Adrenal gland (tissue), 12 donors: Measurements from ENCODE around the gene NEK7. TPM values are rescaled to one million over a fixed set of nuclear protein-coding genes. Genes with fewer than 3 reads are reported as not detected.
"Not testable (repeated sequence)": the region's sequence is repeated elsewhere in the genome, so short reads cannot be mapped to it uniquely, and the experiment has no call there.

Experiments
- DNase-seq, 7 donors: peaks; one replicate each; pipeline ENCODE4 v3.0.0-alpha.2; 2019 to 2020
- H3K27ac ChIP-seq, 5 donors: fragments of 200-600 bp; sonication (generic) in 4 of 5; 1 replicate in 3 of 5; 2 replicates in 2 of 5; pipeline versions ENCODE4 v1.5.1 to v1.8.0; 2016 to 2020; ENCODE audit warnings: mild to moderate bottlenecking in 1 of 5
- H3K27me3 ChIP-seq: fragments of 200-600 bp; 2 replicates; pipeline ENCODE4 v1.8.0; 2021
- H3K36me3 ChIP-seq, 2 donors: fragments of 200-600 bp; replicated peaks in 1 of 2; 1 replicate in 1 of 2; 2 replicates in 1 of 2; pipeline versions ENCODE4 v1.5.1 to v1.8.0; 2018 to 2022
- H3K4me1 ChIP-seq, 2 donors: fragments of 200-600 bp; replicated peaks in 1 of 2; 1 replicate in 1 of 2; 2 replicates in 1 of 2; pipeline versions ENCODE4 v1.5.1 to v1.8.0; 2018 to 2021
- H3K4me3 ChIP-seq, 4 donors: fragments of 200-600 bp; sonication (generic) in 3 of 4; one replicate each; pipeline ENCODE4 v1.5.1; 2016 to 2018
- H3K9me3 ChIP-seq, 3 donors: fragments of 200-600 bp; sonication (generic) in 1 of 3; replicated peaks in 1 of 3; 1 replicate in 2 of 3; 2 replicates in 1 of 3; pipeline versions ENCODE4 v1.5.1 to v1.8.0; 2016 to 2021
- POLR2A ChIP-seq, 2 donors: fragments of 450-650 bp; IDR thresholded peaks; one replicate each; pipeline ENCODE4 v1.6.1; 2017; ENCODE audit warnings: antibody characterized with exemption in 2 of 2, mild to moderate bottlenecking in 2 of 2, moderate library complexity in 1 of 2
- WGBS, 4 donors: extraction: QIAGEN DNeasy Blood & Tissue Kit in 2 of 4; methylation state at CpG; one replicate each; pipeline versions ENCODE4 v1.1.5 to v1.1.7; 2013 to 2017; 5-methylcytosine and 5-hydroxymethylcytosine counted together
- intact Hi-C, 2 donors: fragments of 100-400 bp; cut with DNase I; formaldehyde crosslinking; loops; one replicate each; pipeline versions ENCODE4 v1.14.1 to v1.15.0; 2022 to 2023
- polyA plus RNA-seq, 3 donors: library from polyadenylated mRNA; stranded (reverse); fragments of 200-250 nt in 2 of 3; fragments of 350-450 nt in 1 of 3; fragmentation: Illumina TruSeq in 1 of 3; extraction: RNeasy Lipid Tissue Mini Kit (QIAGEN cat#74804) in 1 of 3; gene quantifications; one replicate each; pipeline ENCODE4 v1.2.3, GENCODE V29; 2013 to 2014
- total RNA-seq, 9 donors: library from RNA; depleted of rRNA in 4 of 9; stranded (reverse); fragments of >200 nt in 4 of 9; fragments of 120-200 nt in 1 of 9; fragmentation: NEBNext Ultra II Directional in 1 of 9; extraction: Animal tissue kit (Norgen Biotek cat#: 25700) in 1 of 9; gene quantifications; one replicate each; pipeline versions ENCODE4 v1.1.0 to v1.2.4, GENCODE V29; 2013 to 2023
- TF ChIP-seq, protein P1 (sequence below), 6 experiments: fragments of 450-650 bp in 4 of 6; fragments of 200-600 bp in 2 of 6; sonication (generic) in 1 of 6; IDR thresholded peaks; 1 replicate in 5 of 6; 2 replicates in 1 of 6; pipeline versions ENCODE4 v1.5.1 to v1.8.0; 2016 to 2021; ENCODE audit warnings: antibody characterized with exemption in 6 of 6, mild to moderate bottlenecking in 2 of 6, moderate library complexity in 1 of 6
- donor health status: healthy with polysubstance abuse.
- donor health status: Bipolar disorder and iron deficiency.
- donor health status: DM: yes; HTN: yes; CAD: no.
- donor health status: DM: no; HTN: no; CAD: no.
- donor health status: DM: no; HTN: no; CAD: no.
- donor health status: DM: yes; HTN: yes; CAD: no.

Gene NEK7
- total and polyA plus RNA-seq, 12 donors, result 34.0 to 270 (median 148) TPM

DNA sequence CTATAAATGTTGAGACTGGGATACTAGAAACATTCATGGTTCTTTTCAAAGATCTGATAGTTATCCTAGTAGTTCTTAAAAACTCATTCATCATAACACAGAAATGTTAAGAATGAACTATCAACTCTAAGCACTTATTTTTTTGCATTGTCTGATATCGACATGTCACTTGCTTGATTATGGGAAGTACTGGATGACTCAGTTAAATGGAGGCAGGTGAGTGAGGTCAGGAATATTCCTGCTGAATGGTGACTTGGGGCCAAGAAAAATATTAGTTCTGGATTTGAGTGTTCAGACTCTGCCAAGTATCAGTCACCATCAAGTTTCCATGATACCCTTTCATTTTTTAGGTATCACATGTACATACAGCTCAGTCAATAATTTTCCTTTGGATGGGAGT, 63.6 kb downstream of the NEK7 start:
- Histone ChIP-seq H3K27me3 (no peaks in the 10 kb centered on the region), H3K9me3 (no peaks in the 10 kb centered on the region), H3K27ac (peak overlapping the region in 1 of 5 donors; percentile 53), H3K4me3 (no peak overlapping the region), H3K4me1 (peaks cover 15 to 23% of the 10 kb centered on the region in 2 donors), H3K36me3 (no peaks in the 10 kb centered on the region)
- no peak for TF ChIP-seq POLR2A (IDR thresholded peaks at IDR 0.05)
- TF ChIP-seq, protein P1, sequence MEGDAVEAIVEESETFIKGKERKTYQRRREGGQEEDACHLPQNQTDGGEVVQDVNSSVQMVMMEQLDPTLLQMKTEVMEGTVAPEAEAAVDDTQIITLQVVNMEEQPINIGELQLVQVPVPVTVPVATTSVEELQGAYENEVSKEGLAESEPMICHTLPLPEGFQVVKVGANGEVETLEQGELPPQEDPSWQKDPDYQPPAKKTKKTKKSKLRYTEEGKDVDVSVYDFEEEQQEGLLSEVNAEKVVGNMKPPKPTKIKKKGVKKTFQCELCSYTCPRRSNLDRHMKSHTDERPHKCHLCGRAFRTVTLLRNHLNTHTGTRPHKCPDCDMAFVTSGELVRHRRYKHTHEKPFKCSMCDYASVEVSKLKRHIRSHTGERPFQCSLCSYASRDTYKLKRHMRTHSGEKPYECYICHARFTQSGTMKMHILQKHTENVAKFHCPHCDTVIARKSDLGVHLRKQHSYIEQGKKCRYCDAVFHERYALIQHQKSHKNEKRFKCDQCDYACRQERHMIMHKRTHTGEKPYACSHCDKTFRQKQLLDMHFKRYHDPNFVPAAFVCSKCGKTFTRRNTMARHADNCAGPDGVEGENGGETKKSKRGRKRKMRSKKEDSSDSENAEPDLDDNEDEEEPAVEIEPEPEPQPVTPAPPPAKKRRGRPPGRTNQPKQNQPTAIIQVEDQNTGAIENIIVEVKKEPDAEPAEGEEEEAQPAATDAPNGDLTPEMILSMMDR (IDR thresholded peaks at IDR 0.05), result no peak
- 29 to 43% (median 35%) methylated on average over 1 of the region's 1 CpG for WGBS, 4 donors
- intact Hi-C loops, result no loop called here
- no peak for DNase-seq

DNA sequence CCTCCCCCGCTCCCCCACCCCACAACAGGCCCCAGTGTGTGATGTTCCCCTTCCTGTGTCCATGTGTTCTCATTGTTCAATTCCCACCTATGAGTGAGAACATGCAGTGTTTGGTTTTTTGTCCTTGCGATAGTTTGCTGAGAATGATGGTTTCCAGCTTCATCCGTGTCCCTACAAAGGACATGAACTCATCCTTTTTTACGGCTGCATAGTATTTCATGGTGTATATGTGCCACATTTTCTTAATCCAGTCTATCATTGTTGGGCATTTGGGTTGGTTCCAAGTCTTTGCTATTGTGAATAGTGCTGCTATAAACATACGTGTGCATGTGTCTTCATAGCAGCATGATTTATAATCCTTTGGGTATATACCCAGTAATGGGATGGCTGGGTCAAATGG, 70.2 kb downstream of the NEK7 start:
- intact Hi-C loops, H3K36me3 ChIP-seq, H3K27ac ChIP-seq, DNase-seq, H3K9me3 ChIP-seq, H3K4me3 ChIP-seq, H3K27me3 ChIP-seq: not testable (repeated sequence)
- WGBS, 4 donors, result 95 to 99% (median 96%) methylated on average over 4 to 5 of the region's 5 CpGs
- peaks cover 11 to 28% of the 10 kb centered on the region in 2 donors for H3K4me1 ChIP-seq

DNA sequence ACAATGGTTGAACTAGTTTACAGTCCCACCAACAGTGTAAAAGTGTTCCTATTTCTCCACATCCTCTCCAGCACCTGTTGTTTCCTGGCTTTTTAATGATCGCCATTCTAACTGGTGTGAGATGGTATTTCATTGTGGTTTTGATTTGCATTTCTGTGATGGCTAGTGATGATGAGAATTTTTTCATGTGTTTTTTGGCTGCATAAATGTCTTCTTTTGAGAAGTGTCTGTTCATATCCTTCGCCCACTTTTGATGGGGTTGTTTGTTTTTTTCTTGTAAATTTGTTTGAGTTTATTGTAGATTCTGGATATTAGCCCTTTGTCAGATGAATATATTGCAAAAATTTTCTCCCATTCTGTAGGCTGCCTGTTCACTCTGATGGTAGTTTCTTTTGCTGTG, 70.7 kb downstream of the NEK7 start:
- H3K9me3 ChIP-seq, H3K27me3 ChIP-seq, intact Hi-C loops, H3K4me3 ChIP-seq, H3K36me3 ChIP-seq, DNase-seq, H3K27ac ChIP-seq: not testable (repeated sequence)
- 98 to 100% (median 100%) methylated on average over 2 of the region's 2 CpGs for WGBS, 4 donors
- H3K4me1 ChIP-seq, result peaks cover 11 to 33% of the 10 kb centered on the region in 2 donors

DNA sequence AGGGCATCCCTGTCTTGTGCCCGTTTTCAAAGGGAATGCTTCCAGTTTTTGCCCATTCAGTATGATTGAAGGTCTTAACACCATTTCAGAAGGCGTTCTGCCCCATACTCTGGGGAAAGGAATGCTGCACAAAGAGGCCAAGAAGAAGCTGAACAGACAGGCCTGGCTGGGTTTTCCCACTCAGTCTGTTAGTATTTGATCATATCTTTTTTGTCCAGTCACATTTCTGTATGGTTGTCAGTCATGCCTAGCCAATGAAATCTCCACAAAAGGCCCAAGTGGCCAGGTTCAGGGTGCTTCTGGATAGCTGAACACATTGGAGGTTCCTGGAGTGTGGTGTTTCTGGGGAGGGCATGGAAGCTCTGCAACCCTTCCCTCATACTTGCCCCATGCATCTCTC, 72.1 kb downstream of the NEK7 start:
- Histone ChIP-seq H3K4me1 (peaks cover 8 to 36% of the 10 kb centered on the region in 2 donors), H3K9me3 (no peaks in the 10 kb centered on the region), H3K27me3 (no peaks in the 10 kb centered on the region), H3K4me3 (no peak overlapping the region), H3K27ac (peak overlapping the region in 2 of 5 donors; percentile 18 to 57), H3K36me3 (no peaks in the 10 kb centered on the region)
- intact Hi-C loops, result no loop called here
- WGBS, 4 donors, result 90 to 100% (median 92%) methylated on average over 2 of the region's 2 CpGs
- DNase-seq, result no peak
- TF ChIP-seq, protein P1 (IDR thresholded peaks at IDR 0.05), result no peak
- no peak for TF ChIP-seq POLR2A (IDR thresholded peaks at IDR 0.05)

DNA sequence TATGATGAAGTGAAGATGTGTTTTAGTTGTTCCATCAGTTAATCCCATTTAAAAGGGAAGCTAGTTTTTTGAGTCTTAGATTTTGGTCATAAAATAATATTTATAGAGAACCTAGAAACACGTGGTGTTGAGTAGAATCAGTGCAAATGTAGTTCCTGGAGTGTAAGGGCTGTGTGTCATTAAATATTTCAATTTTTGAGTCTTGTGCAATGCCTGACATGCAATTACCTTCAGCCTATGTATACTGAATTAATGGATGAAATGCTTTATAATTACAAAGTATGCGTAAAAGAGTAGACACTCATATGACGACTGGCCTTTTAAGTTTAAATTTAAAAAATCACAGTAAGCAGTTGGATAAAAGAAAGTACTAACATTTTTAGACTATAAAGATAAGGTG, 75.0 kb downstream of the NEK7 start:
- no peaks in the 10 kb centered on the region for H3K9me3 ChIP-seq
- intact Hi-C loops, result no loop called here
- whole genome bisulfite sequencing, 4 donors, result 85 to 94% (median 93%) methylated on average over 3 of the region's 3 CpGs
- DNase-seq, result no peak
- H3K36me3 ChIP-seq, result no peaks in the 10 kb centered on the region
- no peak overlapping the region for H3K27ac ChIP-seq
- H3K4me1 ChIP-seq, result peaks cover 18 to 53% of the 10 kb centered on the region in 2 donors
- TF ChIP-seq, protein P1 (IDR thresholded peaks at IDR 0.05), result no peak
- TF ChIP-seq POLR2A (IDR thresholded peaks at IDR 0.05), result no peak
- H3K27me3 ChIP-seq, result no peaks in the 10 kb centered on the region
- H3K4me3 ChIP-seq, result no peak overlapping the region
